GM23338 (cell line): ENCODE results near the gene GNB3. TPM values are rescaled to one million over a fixed set of nuclear protein-coding genes. Genes with fewer than 3 reads are reported as not detected.
A peak's percentile ranks its signal among the peaks of the same experiment; 100 is the strongest.

Source experiments
- ATAC-seq: fragments of 200-7000 bp; cut with Tn5 transposase; 3 replicates; pipeline ENCODE4 v1.9.1; 2020
- DNase-seq: peaks from one replicate; pipeline ENCODE4 v3.0.0-alpha.2; 2015; ENCODE audit warnings: low spot score
- H2AFZ ChIP-seq: fragments of 200-600 bp; sonication (generic); 2 replicates; pipeline ENCODE4 v1.8.0; 2016; ENCODE audit warnings: antibody characterized with exemption, mild to moderate bottlenecking, moderate library complexity
- H3F3A ChIP-seq: fragments of 200-600 bp; sonication (generic); replicated peaks from 2 replicates; pipeline ENCODE4 v1.8.0; 2017; ENCODE audit warnings: antibody characterized with exemption, mixed run types, low read depth
- H3K27ac ChIP-seq: fragments of 200-600 bp; sonication (generic); 2 replicates; pipeline ENCODE4 v1.6.1; 2016; ENCODE audit warnings: low read depth
- H3K27me3 ChIP-seq: fragments of 200-600 bp; sonication (generic); 2 replicates; pipeline ENCODE4 v1.8.0; 2016; ENCODE audit warnings: mild to moderate bottlenecking, mixed run types, moderate library complexity; ENCODE audit not compliant: insufficient read depth
- H3K36me3 ChIP-seq: fragments of 200-600 bp; sonication (generic); 2 replicates; pipeline ENCODE4 v1.8.0; 2016; ENCODE audit warnings: mild to moderate bottlenecking; ENCODE audit not compliant: insufficient read depth
- H3K4me1 ChIP-seq: fragments of 200-600 bp; sonication (generic); 2 replicates; pipeline ENCODE4 v1.8.0; 2016; ENCODE audit warnings: mild to moderate bottlenecking, moderate library complexity; ENCODE audit not compliant: insufficient read depth
- H3K4me2 ChIP-seq: fragments of 200-600 bp; sonication (generic); 2 replicates; pipeline ENCODE4 v1.7.1; 2017; ENCODE audit warnings: mixed run types
- H3K4me3 ChIP-seq: fragments of 200-600 bp; sonication (generic); 2 replicates; pipeline ENCODE4 v1.6.1; 2016; ENCODE audit warnings: mixed run types
- H3K79me2 ChIP-seq: fragments of 200-600 bp; sonication (generic); replicated peaks from 2 replicates; pipeline ENCODE4 v1.8.0; 2017; ENCODE audit warnings: mild to moderate bottlenecking; ENCODE audit not compliant: insufficient read depth
- H3K9me2 ChIP-seq: fragments of 200-600 bp; sonication (generic); 2 replicates; pipeline ENCODE4 v1.8.0; 2017; ENCODE audit not compliant: insufficient read depth
- H4K20me1 ChIP-seq: fragments of 200-600 bp; sonication (generic); replicated peaks from 2 replicates; pipeline ENCODE4 v1.8.0; 2017; ENCODE audit warnings: mild to moderate bottlenecking; ENCODE audit not compliant: insufficient read depth
- H3K27ac Mint-ChIP-seq: 2 replicates; pipeline ENCODE4 v1.8.0; 2020; ENCODE audit warnings: inconsistent platforms, mild to moderate bottlenecking, moderate library complexity, mixed read lengths
- H3K27me3 Mint-ChIP-seq: 3 replicates; pipeline ENCODE4 v1.8.0; 2022; ENCODE audit warnings: low read depth, mild to moderate bottlenecking, moderate library complexity, mixed read lengths, inconsistent platforms; ENCODE audit not compliant: insufficient read depth, poor library complexity
- H3K36me3 Mint-ChIP-seq: 3 replicates; pipeline ENCODE4 v1.8.0; 2021; ENCODE audit warnings: low read depth, mild to moderate bottlenecking, inconsistent platforms, moderate library complexity, mixed read lengths
- H3K4me1 Mint-ChIP-seq: 3 replicates; pipeline ENCODE4 v1.8.0; 2020; ENCODE audit warnings: mild to moderate bottlenecking, inconsistent platforms, mixed read lengths
- H3K4me3 Mint-ChIP-seq: 3 replicates; pipeline ENCODE4 v1.8.0; 2021; ENCODE audit warnings: moderate library complexity, mild to moderate bottlenecking, inconsistent platforms, mixed read lengths
- H3K9me3 Mint-ChIP-seq: 3 replicates; pipeline ENCODE4 v1.8.0; 2020; ENCODE audit warnings: moderate library complexity, mild to moderate bottlenecking, inconsistent platforms, mixed read lengths
- CREB1 ChIP-seq: fragments of 250-450 bp; sonication (Bioruptor Pico); IDR thresholded peaks from 2 replicates; pipeline ENCODE4 v1.5.0; 2020; ENCODE audit warnings: low read depth, mild to moderate bottlenecking, moderate library complexity
- CTCF ChIP-seq, 2 experiments: fragments of 200-600 bp in 1 of 2; sonication (generic) in 1 of 2; conservative IDR thresholded peaks; 2 replicates each; pipeline versions ENCODE4 v1.5.1 to v1.6.1; 2016 to 2017; ENCODE audit warnings: antibody characterized with exemption in 2 of 2, low read depth in 2 of 2, mild to moderate bottlenecking in 2 of 2, moderate library complexity in 1 of 2
- ETS1 ChIP-seq: IDR thresholded peaks from 2 replicates; pipeline ENCODE4 v1.6.1; 2016; ENCODE audit warnings: antibody characterized with exemption
- EZH2 ChIP-seq: fragments of 200-600 bp; sonication (generic); IDR thresholded peaks from one replicate; pipeline ENCODE4 v1.8.0; 2017; ENCODE audit warnings: antibody characterized with exemption, mild to moderate bottlenecking, low read depth; ENCODE audit not compliant: unreplicated experiment
- EZH2phosphoT487 ChIP-seq: fragments of 200-600 bp; sonication (generic); IDR thresholded peaks from one replicate; pipeline ENCODE4 v1.8.1; 2018; ENCODE audit warnings: antibody characterized with exemption; ENCODE audit not compliant: unreplicated experiment
- JUNB ChIP-seq: IDR thresholded peaks from one replicate; pipeline ENCODE4 v1.6.1; 2016; ENCODE audit warnings: antibody characterized with exemption; ENCODE audit not compliant: unreplicated experiment
- NANOG ChIP-seq: IDR thresholded peaks from 2 replicates; pipeline ENCODE4 v1.6.1; 2016; ENCODE audit warnings: antibody characterized with exemption, borderline replicate concordance
- POLR2AphosphoS5 ChIP-seq: IDR thresholded peaks from 2 replicates; pipeline ENCODE4 v1.6.1; 2016; ENCODE audit warnings: antibody characterized with exemption, low read depth
- REST ChIP-seq: IDR thresholded peaks from one replicate; pipeline ENCODE4 v1.6.1; 2018; ENCODE audit warnings: antibody characterized with exemption; ENCODE audit not compliant: unreplicated experiment
- STAT1 ChIP-seq: IDR thresholded peaks from one replicate; pipeline ENCODE4 v1.6.1; 2016; ENCODE audit warnings: antibody characterized with exemption; ENCODE audit not compliant: unreplicated experiment
- ZNF114 ChIP-seq: fragments of 250-450 bp; sonication (Bioruptor Pico); IDR thresholded peaks from 2 replicates; pipeline ENCODE4 v1.5.0; 2020; ENCODE audit warnings: mild to moderate bottlenecking, moderate library complexity
- ZNF331 ChIP-seq: fragments of 250-450 bp; sonication (Bioruptor Pico); IDR thresholded peaks from 2 replicates; pipeline ENCODE4 v1.5.0; 2020; ENCODE audit warnings: low read depth, mild to moderate bottlenecking, moderate library complexity
- ZNF462 ChIP-seq: fragments of 250-450 bp; sonication (Bioruptor Pico); IDR thresholded peaks from 2 replicates; pipeline ENCODE4 v1.5.0; 2020; ENCODE audit warnings: mild to moderate bottlenecking, moderate library complexity
- polyA plus RNA-seq: library from polyadenylated mRNA; unstranded; fragments of >200 nt; fragmentation: Nextera tagmentation; extraction: Ambion mirVana; gene quantifications from 2 replicates; pipeline ENCODE4 v1.2.1, GENCODE V29; 2016
- total RNA-seq: library from RNA; depleted of rRNA; stranded (reverse); fragments of >200 nt; shearing (Covaris generic); gene quantifications from 2 replicates; pipeline ENCODE4 v1.2.3, GENCODE V29; 2014

The GNB3 gene
- total and polyA plus RNA-seq, 2 experiments from 2014 or later, result 5.4 to 8.2 TPM

GRCh38 chr12:6866163-6866919 lies 25.6 kb downstream of the GNB3 start:
- Mint-ChIP-seq H3K4me3 (peak overlapping the region; percentile 94), H3K9me3 (no peaks in the 10 kb centered on the region; the same call in 2 of the 3 replicates), H3K36me3 (peaks cover 77% of the 10 kb centered on the region), H3K27ac (no peak overlapping the region), H3K4me1 (peaks cover 45% of the 10 kb centered on the region), H3K27me3 (peaks cover 39% of the 10 kb centered on the region)
- Histone ChIP-seq H3K27ac (peak overlapping the region; percentile 83; the same call in 1 of the 2 replicates), H3K4me3 (peak overlapping the region; percentile 97), H2AFZ (no peak overlapping the region), H4K20me1 (peaks cover 24% of the 10 kb centered on the region), H3K79me2 (peaks cover 26% of the 10 kb centered on the region), H3K4me1 (peaks cover 41% of the 10 kb centered on the region), H3K9me2 (no peaks in the 10 kb centered on the region), H3K27me3 (no peaks in the 10 kb centered on the region), H3F3A (peaks cover 48% of the 10 kb centered on the region), H3K4me2 (peak overlapping the region; percentile 100), H3K36me3 (peaks cover 23% of the 10 kb centered on the region)
- ATAC-seq (peak; percentile 0; the same call in 2 of the 3 replicates), DNase-seq (peak; percentile 43)
- TF ChIP-seq ZNF114 (CRISPR knock-in tag) (no peak), NANOG (no peak), ETS1 (no peak), STAT1 (no peak), EZH2 (no peak), CREB1 (no peak), ZNF462 (CRISPR knock-in tag) (no peak), ZNF331 (CRISPR knock-in tag) (no peak), POLR2AphosphoS5 (no peak), JUNB (no peak), CTCF (conservative IDR thresholded peaks at IDR 0.05; ENCODE audit: low read depth in 2 of 2) (no peak), EZH2phosphoT487 (no peak), REST (no peak)
